ENCODE results near the gene C19orf81. TPM values are rescaled to one million over a fixed set of nuclear protein-coding genes. Genes with fewer than 3 reads are reported as not detected.

Gene C19orf81
- total and polyA plus RNA-seq, 8 donors: 2.2 TPM; not detected in 7

GRCh38 chr19:50661766-50662650 is 12.8 kb downstream of the C19orf81 start:
- Histone ChIP-seq H3K9me3 (no peaks in the 10 kb centered on the region), H3K27me3 (peaks cover 27 to 98% of the 10 kb centered on the region in 2 donors), H3K4me1 (peaks cover 4 to 15% of the 10 kb centered on the region in 2 donors), H3K27ac (no peak overlapping the region), H3K4me3 (no peak overlapping the region), H3K36me3 (no peaks in the 10 kb centered on the region)
- TF ChIP-seq, protein P1, sequence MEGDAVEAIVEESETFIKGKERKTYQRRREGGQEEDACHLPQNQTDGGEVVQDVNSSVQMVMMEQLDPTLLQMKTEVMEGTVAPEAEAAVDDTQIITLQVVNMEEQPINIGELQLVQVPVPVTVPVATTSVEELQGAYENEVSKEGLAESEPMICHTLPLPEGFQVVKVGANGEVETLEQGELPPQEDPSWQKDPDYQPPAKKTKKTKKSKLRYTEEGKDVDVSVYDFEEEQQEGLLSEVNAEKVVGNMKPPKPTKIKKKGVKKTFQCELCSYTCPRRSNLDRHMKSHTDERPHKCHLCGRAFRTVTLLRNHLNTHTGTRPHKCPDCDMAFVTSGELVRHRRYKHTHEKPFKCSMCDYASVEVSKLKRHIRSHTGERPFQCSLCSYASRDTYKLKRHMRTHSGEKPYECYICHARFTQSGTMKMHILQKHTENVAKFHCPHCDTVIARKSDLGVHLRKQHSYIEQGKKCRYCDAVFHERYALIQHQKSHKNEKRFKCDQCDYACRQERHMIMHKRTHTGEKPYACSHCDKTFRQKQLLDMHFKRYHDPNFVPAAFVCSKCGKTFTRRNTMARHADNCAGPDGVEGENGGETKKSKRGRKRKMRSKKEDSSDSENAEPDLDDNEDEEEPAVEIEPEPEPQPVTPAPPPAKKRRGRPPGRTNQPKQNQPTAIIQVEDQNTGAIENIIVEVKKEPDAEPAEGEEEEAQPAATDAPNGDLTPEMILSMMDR (IDR thresholded peaks at IDR 0.05): no peak
- no peak for DNase-seq
- ATAC-seq: no peak
- intact Hi-C loops (cut with DNase I): no loop called here

- H3K9me3 ChIP-seq: no peaks in the 10 kb centered on the region
- DNase-seq (no peak), ATAC-seq (no peak)
- H3K4me1 ChIP-seq: peaks cover 4 to 14% of the 10 kb centered on the region in 2 donors
- H3K27ac ChIP-seq: no peak overlapping the region
- TF ChIP-seq, protein P1 (IDR thresholded peaks at IDR 0.05): no peak
- intact Hi-C loops (cut with DNase I): no loop called here
- H3K27me3 ChIP-seq: peaks cover 36 to 98% of the 10 kb centered on the region in 2 donors
- H3K36me3 ChIP-seq: no peaks in the 10 kb centered on the region
- no peak overlapping the region for H3K4me3 ChIP-seq
These were observed 13.6 kb downstream of the C19orf81 start for GRCh38 chr19:50662651-50663481.

DNA sequence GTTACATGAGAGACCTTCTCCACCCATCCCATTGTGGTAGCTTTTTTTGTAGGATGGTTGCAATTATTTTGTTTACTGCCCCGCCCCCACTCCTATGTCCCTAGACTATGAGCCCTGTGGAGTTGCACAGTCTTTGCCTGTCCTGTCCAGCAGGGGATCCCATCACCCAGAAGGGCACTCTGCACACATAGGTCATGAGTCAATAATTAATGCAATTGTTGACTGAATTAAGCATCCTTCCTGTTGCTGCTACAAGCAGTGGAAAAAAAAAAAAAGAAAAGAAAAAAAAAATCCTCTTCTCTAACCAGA is 14.2 kb downstream of the C19orf81 start:
- Histone ChIP-seq H3K27ac (no peak overlapping the region), H3K9me3 (no peaks in the 10 kb centered on the region), H3K27me3 (peaks cover 40 to 98% of the 10 kb centered on the region in 2 donors), H3K4me3 (no peak overlapping the region), H3K36me3 (no peaks in the 10 kb centered on the region), H3K4me1 (peaks cover 4 to 9% of the 10 kb centered on the region in 2 donors)
- no peak for ATAC-seq
- intact Hi-C loops (cut with DNase I): no loop called here
- no peak for DNase-seq
- TF ChIP-seq, protein P1 (IDR thresholded peaks at IDR 0.05): no peak

- Histone ChIP-seq H3K4me3 (no peak overlapping the region), H3K9me3 (no peaks in the 10 kb centered on the region), H3K36me3 (no peaks in the 10 kb centered on the region), H3K27ac (no peak overlapping the region), H3K4me1 (peaks cover under 1 to 2% of the 10 kb centered on the region in 2 donors), H3K27me3 (peaks cover 38 to 98% of the 10 kb centered on the region in 2 donors)
- TF ChIP-seq, protein P1 (IDR thresholded peaks at IDR 0.05): no peak
- ATAC-seq: no peak
- no peak for DNase-seq
- intact Hi-C loops (cut with DNase I): no loop called here
These were observed 15.0 kb downstream of the C19orf81 start for GRCh38 chr19:50664204-50664603.

Data from left lung (tissue), 10 donors.